ENCODE data around the gene ATP6V0E2.

ATP6V0E2 gene

GRCh38 chr7:149864023-149864422, 9.7 kb upstream of the ATP6V0E2 start:
- DNase-seq, result no peak

GRCh38 chr7:149864751-149865150, 9.0 kb upstream of the ATP6V0E2 start:
- DNase-seq, result no peak

GRCh38 chr7:149865437-149865836, 8.3 kb upstream of the ATP6V0E2 start:
- DNase-seq, result no peak

- no peak for DNase-seq
Measured at GRCh38 chr7:149866139-149866778, 7.5 kb upstream of the ATP6V0E2 start.

GRCh38 chr7:149866779-149867447, 6.9 kb upstream of the ATP6V0E2 start:
- no peak for DNase-seq

GRCh38 chr7:149867762-149868622, 5.8 kb upstream of the ATP6V0E2 start:
- DNase-seq, result no peak

- DNase-seq, result no peak
Measured at GRCh38 chr7:149868623-149869290, 5.0 kb upstream of the ATP6V0E2 start.

- no peak for DNase-seq
Measured at GRCh38 chr7:149869291-149869650, 4.5 kb upstream of the ATP6V0E2 start.

GRCh38 chr7:149869867-149870266, 3.9 kb upstream of the ATP6V0E2 start:
- DNase-seq, result no peak

- no peak for DNase-seq
Measured at GRCh38 chr7:149870274-149870673, 3.5 kb upstream of the ATP6V0E2 start.

GRCh38 chr7:149870701-149871483, 2.9 kb upstream of the ATP6V0E2 start:
- no peak for DNase-seq

- no peak for DNase-seq
Measured at GRCh38 chr7:149871576-149871975, 2.2 kb upstream of the ATP6V0E2 start.

GRCh38 chr7:149872419-149873073, 1.2 kb upstream of the ATP6V0E2 start:
- DNase-seq, result peak; percentile 93

GRCh38 chr7:149873970-149874643, 338 bp downstream of the ATP6V0E2 start:
- DNase-seq, result no peak

GRCh38 chr7:149874644-149875028, 867 bp downstream of the ATP6V0E2 start:
- no peak for DNase-seq

GRCh38 chr7:149875396-149875795, 1.6 kb downstream of the ATP6V0E2 start:
- no peak for DNase-seq

GRCh38 chr7:149877890-149878522, 4.2 kb downstream of the ATP6V0E2 start:
- no peak for DNase-seq

GRCh38 chr7:149878523-149878921, 4.8 kb downstream of the ATP6V0E2 start:
- DNase-seq, result no peak

- DNase-seq, result no peak
Measured at GRCh38 chr7:149879271-149879743, 5.5 kb downstream of the ATP6V0E2 start.

GRCh38 chr7:149879766-149880637, 6.2 kb downstream of the ATP6V0E2 start:
- no peak for DNase-seq

Measured in eye (tissue), 1 donor.